Head of caudate nucleus (tissue), 42 donors: ENCODE data around the gene AGK.
"Not testable (repeated sequence)": the region's sequence is repeated elsewhere in the genome, so short reads cannot be mapped to it uniquely, and the experiment has no call there.

ENCODE experiments used
- DNase-seq, 42 donors: peaks; one replicate each; pipeline versions ENCODE4 v3.0.0 to v3.0.0-alpha.2; 2020 to 2021; ENCODE audit warnings: mixed read lengths in 7 of 42
- intact Hi-C: fragments of 100-400 bp; cut with DNase I; formaldehyde crosslinking; loops from one replicate; pipeline ENCODE4 v1.15.0; 2022

AGK gene

GRCh38 chr7:141577043-141577839, 26.0 kb downstream of the AGK start:
- DNase-seq: no peak
- intact Hi-C loops: no loop called here

- intact Hi-C loops, DNase-seq: not testable (repeated sequence)
Measured at GRCh38 chr7:141579953-141580352, 28.7 kb downstream of the AGK start.

GRCh38 chr7:141582063-141582462, 30.9 kb downstream of the AGK start:
- DNase-seq, intact Hi-C loops: not testable (repeated sequence)

GRCh38 chr7:141584935-141585334, 33.7 kb downstream of the AGK start:
- intact Hi-C loops: no loop called here
- DNase-seq: no peak

GRCh38 chr7:141585592-141586510, 34.6 kb downstream of the AGK start:
- no peak for DNase-seq
- intact Hi-C loops: no loop called here

GRCh38 chr7:141586878-141587277, 35.7 kb downstream of the AGK start:
- intact Hi-C loops: no loop called here
- DNase-seq: no peak

- intact Hi-C loops: no loop called here
- DNase-seq: no peak
Measured at GRCh38 chr7:141587304-141587703, 36.1 kb downstream of the AGK start.

- intact Hi-C loops: no loop called here
- DNase-seq: no peak
Measured at GRCh38 chr7:141588912-141589311, 37.7 kb downstream of the AGK start.

- no peak for DNase-seq
- intact Hi-C loops: no loop called here
Measured at GRCh38 chr7:141590071-141590470, 38.9 kb downstream of the AGK start.

- intact Hi-C loops: no loop called here
- DNase-seq: no peak
Measured at GRCh38 chr7:141590666-141591065, 39.5 kb downstream of the AGK start.

GRCh38 chr7:141593134-141593533, 41.9 kb downstream of the AGK start:
- DNase-seq: no peak
- intact Hi-C loops: no loop called here

GRCh38 chr7:141597966-141598365, 46.8 kb downstream of the AGK start:
- no peak for DNase-seq
- intact Hi-C loops: no loop called here

GRCh38 chr7:141598408-141598807, 47.2 kb downstream of the AGK start:
- no peak for DNase-seq
- intact Hi-C loops: no loop called here

GRCh38 chr7:141600168-141601006, 49.2 kb downstream of the AGK start:
- no peak for DNase-seq
- intact Hi-C loops: no loop called here

- intact Hi-C loops: no loop called here
- DNase-seq: no peak
Measured at GRCh38 chr7:141609576-141609975, 58.4 kb downstream of the AGK start.

- intact Hi-C loops: no loop called here
- no peak for DNase-seq
Measured at GRCh38 chr7:141610671-141611070, 59.5 kb downstream of the AGK start.

- intact Hi-C loops: no loop called here
- no peak for DNase-seq
Measured at GRCh38 chr7:141612861-141613260, 61.7 kb downstream of the AGK start.

GRCh38 chr7:141617280-141617679, 66.1 kb downstream of the AGK start:
- DNase-seq: no peak
- intact Hi-C loops: no loop called here

GRCh38 chr7:141619745-141620144, 68.5 kb downstream of the AGK start:
- DNase-seq: no peak
- intact Hi-C loops: no loop called here
